Esophagus muscularis mucosa (tissue), 4 donors: ENCODE data around the gene PCSK7. TPM values are rescaled to one million over a fixed set of nuclear protein-coding genes. Genes with fewer than 3 reads are reported as not detected.

Source experiments
- DNase-seq: peaks from one replicate; pipeline ENCODE4 v3.0.0-alpha.2; 2017; ENCODE audit errors: extremely low spot score
- H3K27ac ChIP-seq, 4 donors: fragments of 200-600 bp; sonication (generic); replicated peaks in 1 of 4; 1 replicate in 3 of 4; 2 replicates in 1 of 4; pipeline ENCODE4 v1.5.1; 2016 to 2019; ENCODE audit warnings: mild to moderate bottlenecking in 1 of 4
- H3K27me3 ChIP-seq, 4 donors: fragments of 200-600 bp; sonication (generic); one replicate each; pipeline versions ENCODE4 v1.5.1 to v1.6.0; 2016 to 2019
- H3K36me3 ChIP-seq, 4 donors: fragments of 200-600 bp; sonication (generic); one replicate each; pipeline ENCODE4 v1.5.1; 2016 to 2019
- H3K4me1 ChIP-seq, 4 donors: fragments of 200-600 bp; sonication (generic); one replicate each; pipeline ENCODE4 v1.5.1; 2016 to 2019
- H3K4me3 ChIP-seq, 4 donors: fragments of 200-600 bp; sonication (generic); 1 replicate in 2 of 4; 2 replicates in 2 of 4; pipeline ENCODE4 v1.5.1; 2016 to 2019; ENCODE audit warnings: mild to moderate bottlenecking in 4 of 4, moderate library complexity in 1 of 4
- H3K9me3 ChIP-seq, 4 donors: fragments of 200-600 bp; sonication (generic); 1 replicate in 3 of 4; 2 replicates in 1 of 4; pipeline ENCODE4 v1.5.1; 2016 to 2019
- EP300 ChIP-seq: sonication (generic); formaldehyde crosslinking; IDR thresholded peaks from one replicate; pipeline ENCODE4 v1.6.1; 2017; ENCODE audit warnings: antibody characterized with exemption
- POLR2A ChIP-seq: fragments of 450-650 bp; IDR thresholded peaks from one replicate; pipeline ENCODE4 v1.6.1; 2017; ENCODE audit warnings: antibody characterized with exemption, moderate library complexity, mild to moderate bottlenecking, low read depth
- POLR2AphosphoS5 ChIP-seq, 2 donors: sonication (generic); formaldehyde crosslinking; IDR thresholded peaks; one replicate each; pipeline ENCODE4 v1.6.1; 2017; ENCODE audit warnings: antibody characterized with exemption in 2 of 2
- WGBS: methylation state at CpG from one replicate; pipeline ENCODE4 v1.1.5; 2018; 5-methylcytosine and 5-hydroxymethylcytosine counted together
- intact Hi-C: fragments of 100-400 bp; cut with DNase I; formaldehyde crosslinking; loops from one replicate; pipeline ENCODE4 v1.15.1; 2023
- total RNA-seq, 4 donors: library from RNA; depleted of rRNA; stranded (reverse); fragments of >200 nt; gene quantifications; one replicate each; pipeline versions ENCODE4 v1.1.0 to v1.2.1, GENCODE V29; 2016
- TF ChIP-seq, protein P1 (sequence below), 3 experiments: fragments of 200-600 bp in 2 of 3; fragments of 450-650 bp in 1 of 3; sonication (generic) in 2 of 3; IDR thresholded peaks; one replicate each; pipeline ENCODE4 v1.5.1; 2017 to 2019; ENCODE audit warnings: antibody characterized with exemption in 3 of 3, mild to moderate bottlenecking in 2 of 3, moderate library complexity in 1 of 3

PCSK7 gene
- total RNA-seq, 4 donors from 2014 or later: 27.8 to 43.7 (median 31.9) TPM

DNA sequence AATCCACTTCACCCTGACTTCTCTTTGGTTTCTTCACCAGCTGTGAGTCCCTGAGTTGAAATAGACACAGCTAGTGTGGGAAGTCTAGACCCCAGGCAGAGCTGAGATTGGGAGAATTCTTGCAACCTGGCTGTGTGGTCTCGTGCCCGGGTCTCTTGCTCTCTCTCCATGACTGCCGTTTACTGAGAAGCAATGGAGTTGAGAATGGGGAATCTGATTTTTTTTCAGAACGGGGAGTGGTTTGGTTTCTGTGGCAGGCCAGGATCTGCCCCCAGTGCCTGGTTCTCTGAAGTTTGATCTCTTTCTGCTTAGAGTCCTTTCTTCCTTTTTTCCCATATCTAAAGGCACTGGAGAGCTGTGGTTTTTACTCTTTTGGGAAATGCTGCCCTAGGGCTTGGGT lies 51.9 kb downstream of the PCSK7 start:
- intact Hi-C loops: no loop called here
- TF ChIP-seq POLR2A: no peak
- TF ChIP-seq EP300: no peak
- TF ChIP-seq, protein P1, sequence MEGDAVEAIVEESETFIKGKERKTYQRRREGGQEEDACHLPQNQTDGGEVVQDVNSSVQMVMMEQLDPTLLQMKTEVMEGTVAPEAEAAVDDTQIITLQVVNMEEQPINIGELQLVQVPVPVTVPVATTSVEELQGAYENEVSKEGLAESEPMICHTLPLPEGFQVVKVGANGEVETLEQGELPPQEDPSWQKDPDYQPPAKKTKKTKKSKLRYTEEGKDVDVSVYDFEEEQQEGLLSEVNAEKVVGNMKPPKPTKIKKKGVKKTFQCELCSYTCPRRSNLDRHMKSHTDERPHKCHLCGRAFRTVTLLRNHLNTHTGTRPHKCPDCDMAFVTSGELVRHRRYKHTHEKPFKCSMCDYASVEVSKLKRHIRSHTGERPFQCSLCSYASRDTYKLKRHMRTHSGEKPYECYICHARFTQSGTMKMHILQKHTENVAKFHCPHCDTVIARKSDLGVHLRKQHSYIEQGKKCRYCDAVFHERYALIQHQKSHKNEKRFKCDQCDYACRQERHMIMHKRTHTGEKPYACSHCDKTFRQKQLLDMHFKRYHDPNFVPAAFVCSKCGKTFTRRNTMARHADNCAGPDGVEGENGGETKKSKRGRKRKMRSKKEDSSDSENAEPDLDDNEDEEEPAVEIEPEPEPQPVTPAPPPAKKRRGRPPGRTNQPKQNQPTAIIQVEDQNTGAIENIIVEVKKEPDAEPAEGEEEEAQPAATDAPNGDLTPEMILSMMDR (IDR thresholded peaks at IDR 0.05): no peak
- TF ChIP-seq POLR2AphosphoS5 (IDR thresholded peaks at IDR 0.05): no peak
- WGBS: 13% methylated on average over 4 of the region's 4 CpGs
- peak overlapping the region; percentile 72 to 92 (median 82) for H3K4me3 ChIP-seq
- peaks cover 13 to 36% (median 30%) of the 10 kb centered on the region in 4 donors for H3K36me3 ChIP-seq
- peaks cover 31 to 56% (median 47%) of the 10 kb centered on the region in 4 donors for H3K4me1 ChIP-seq
- H3K27ac ChIP-seq: peak overlapping the region; percentile 93 to 96 (median 94)
- H3K27me3 ChIP-seq: no peaks in the 10 kb centered on the region
- H3K9me3 ChIP-seq: no peaks in the 10 kb centered on the region
- DNase-seq: no peak

DNA sequence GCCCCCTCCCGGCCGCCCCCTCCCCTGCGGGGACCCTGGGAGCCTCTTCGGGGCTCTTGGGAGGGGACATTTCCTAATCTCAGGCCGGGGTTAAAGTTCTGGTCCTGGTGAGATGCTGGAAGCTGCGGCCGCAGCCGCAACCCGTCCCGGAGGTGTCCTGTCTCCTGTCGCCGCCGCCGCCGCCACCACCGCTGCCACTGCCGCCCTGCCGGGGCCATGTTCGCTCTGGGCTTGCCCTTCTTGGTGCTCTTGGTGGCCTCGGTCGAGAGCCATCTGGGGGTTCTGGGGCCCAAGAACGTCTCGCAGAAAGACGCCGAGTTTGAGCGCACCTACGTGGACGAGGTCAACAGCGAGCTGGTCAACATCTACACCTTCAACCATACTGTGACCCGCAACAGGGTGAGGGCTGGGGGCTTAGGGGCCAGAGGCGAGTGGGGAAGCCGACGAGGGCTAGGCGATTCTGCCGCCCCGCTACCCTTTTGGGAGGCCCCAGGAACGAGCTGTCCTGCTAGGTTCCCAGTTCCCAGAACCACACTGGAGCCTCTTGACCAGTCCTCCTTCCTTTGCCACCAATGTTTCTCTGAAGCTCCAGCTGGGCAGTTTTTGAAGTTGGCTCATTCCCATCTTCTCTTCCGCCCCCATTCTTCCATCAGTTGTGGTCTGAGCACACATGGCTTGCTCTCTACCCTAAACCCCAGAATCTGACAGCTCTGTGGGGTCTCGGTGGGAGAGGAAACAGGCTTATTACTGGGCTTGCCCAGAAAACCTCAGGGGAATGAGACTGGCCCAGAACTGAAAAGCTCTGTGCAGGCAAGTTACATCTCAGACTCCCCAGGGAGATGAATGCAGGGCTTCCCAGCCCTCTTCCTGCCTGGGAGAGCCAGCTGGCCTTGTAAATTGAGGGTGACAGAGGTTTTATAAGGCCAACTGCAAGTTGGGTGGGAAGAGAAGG lies 52.5 kb downstream of the PCSK7 start:
- H3K4me3 ChIP-seq: peak overlapping the region; percentile 72 to 92 (median 82)
- intact Hi-C loops: no loop called here
- under 1% methylated on average over 9 of the region's 39 CpGs for WGBS
- DNase-seq: no peak
- H3K4me1 ChIP-seq: peaks cover 31 to 56% (median 47%) of the 10 kb centered on the region in 4 donors
- H3K27ac ChIP-seq: peak overlapping the region; percentile 93 to 96 (median 94)
- no peaks in the 10 kb centered on the region for H3K9me3 ChIP-seq
- no peaks in the 10 kb centered on the region for H3K27me3 ChIP-seq
- peaks cover 12 to 31% (median 25%) of the 10 kb centered on the region in 4 donors for H3K36me3 ChIP-seq
- TF ChIP-seq POLR2AphosphoS5 (IDR thresholded peaks at IDR 0.05): peak in 1 of 2 donors; percentile 4
- no peak for TF ChIP-seq EP300

DNA sequence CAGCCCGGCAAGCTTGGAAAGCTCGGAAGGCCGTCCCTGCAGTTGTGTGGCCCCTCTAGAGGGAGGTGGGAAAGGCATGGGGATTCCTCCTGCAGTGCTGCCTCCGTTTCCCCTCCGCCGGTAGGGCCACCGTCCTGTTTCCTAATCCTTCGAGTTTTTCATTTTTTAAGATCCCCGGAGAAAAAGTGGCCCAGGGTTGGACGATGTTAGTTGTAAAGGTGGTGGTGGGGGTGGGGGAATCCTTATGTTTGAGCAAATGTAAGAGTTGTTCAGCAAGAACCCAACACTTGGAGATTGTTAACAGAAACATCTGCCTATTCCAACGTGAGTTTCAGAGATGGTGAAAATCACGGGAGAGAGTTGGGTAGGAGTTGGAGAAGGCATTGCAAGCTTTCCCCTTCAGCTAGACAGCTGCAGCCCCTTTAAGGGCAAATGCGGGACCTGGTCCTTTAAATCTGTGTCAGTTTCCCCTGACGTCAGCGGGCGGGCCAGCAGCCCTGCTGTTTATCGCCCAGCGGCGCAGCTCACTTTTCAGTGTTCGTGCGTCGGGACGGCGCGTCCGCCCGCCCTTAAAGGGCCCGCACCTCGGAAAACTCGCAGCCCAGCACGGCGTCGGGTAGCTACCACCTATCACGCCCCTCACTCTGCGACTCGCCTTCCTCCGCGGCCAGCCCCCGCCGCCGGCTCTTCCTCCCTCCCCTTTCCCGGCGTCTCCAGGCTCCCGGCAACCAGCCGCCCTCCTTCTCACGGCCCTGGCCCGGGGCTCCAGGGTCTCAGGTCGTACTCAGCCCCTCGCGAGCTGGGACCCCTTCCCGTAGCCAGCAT lies 53.5 kb downstream of the PCSK7 start, which contains the start of gene SIDT2:
SIDT2 (plus strand) TSS at position 534 of the 825 bp plus-strand sequence. CDS start 521 bp downstream, outside the sequence.
- Histone ChIP-seq H3K9me3 (no peaks in the 10 kb centered on the region), H3K36me3 (peaks cover 5 to 22% (median 17%) of the 10 kb centered on the region in 4 donors), H3K4me1 (peaks cover 34 to 56% (median 45%) of the 10 kb centered on the region in 4 donors), H3K27ac (peak within 1 kb of the TSS; percentile 93 to 96 (median 94)), H3K4me3 (peak within 1 kb of the TSS; percentile 72 to 92 (median 82)), H3K27me3 (no peaks in the 10 kb centered on the region)
- DNase-seq: peak; percentile 97
- WGBS: 2% methylated on average over 14 of the region's 51 CpGs
- intact Hi-C loops: no loop called here
- TF ChIP-seq, protein P1 (IDR thresholded peaks at IDR 0.05): peak in 1 of 3 experiments; percentile 27
- TF ChIP-seq POLR2A (peak; percentile 74), EP300 (no peak), POLR2AphosphoS5 (IDR thresholded peaks at IDR 0.05) (peak; percentile 99 to 100)

DNA sequence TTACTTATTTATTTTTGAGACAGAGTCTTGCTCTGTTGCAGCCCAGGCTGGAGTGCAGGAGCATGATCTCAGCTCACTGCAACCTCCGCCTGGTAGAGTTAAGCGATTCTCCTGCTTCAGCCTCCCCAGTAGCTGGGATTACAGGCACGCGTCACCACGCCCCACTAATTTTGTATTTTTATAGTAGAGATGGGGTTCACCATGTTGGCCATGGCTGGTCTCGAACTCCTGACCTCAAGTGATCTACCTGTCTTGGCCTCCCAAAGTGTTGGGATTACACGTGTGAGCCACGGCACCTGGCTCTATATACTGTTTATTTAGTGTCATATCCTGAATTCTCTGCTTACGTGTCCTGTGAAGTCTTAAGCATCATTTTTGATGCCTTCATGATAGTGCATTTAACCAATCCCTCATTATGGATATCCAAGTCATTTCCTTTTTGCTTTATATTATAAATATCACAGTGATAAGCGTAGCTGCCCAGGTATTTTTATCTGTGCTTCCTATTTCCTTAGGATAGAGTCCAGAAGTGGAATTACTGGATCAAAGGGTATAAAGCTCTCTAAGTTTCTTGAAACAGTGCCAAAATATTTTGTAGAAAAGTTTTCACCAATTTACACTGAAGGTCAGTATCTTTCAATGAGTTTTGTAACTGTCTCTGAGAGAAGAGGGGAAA lies 54.2 kb downstream of the PCSK7 start:
- Histone ChIP-seq H3K4me1 (peaks cover 41 to 63% (median 49%) of the 10 kb centered on the region in 4 donors), H3K27me3 (no peaks in the 10 kb centered on the region), H3K27ac (peak overlapping the region; percentile 93 to 96 (median 94)), H3K9me3 (no peaks in the 10 kb centered on the region), H3K4me3 (peak overlapping the region; percentile 72 to 92 (median 82)), H3K36me3 (peaks cover 2 to 14% (median 10%) of the 10 kb centered on the region in 4 donors)
- no peak for DNase-seq
- TF ChIP-seq POLR2A: no peak
- no peak for TF ChIP-seq EP300
- TF ChIP-seq, protein P1 (IDR thresholded peaks at IDR 0.05): no peak
- no peak for TF ChIP-seq POLR2AphosphoS5 (IDR thresholded peaks at IDR 0.05)
- 83% methylated on average over 10 of the region's 10 CpGs for WGBS
- intact Hi-C loops: no loop called here
